Subcutaneous abdominal adipose tissue (tissue), 5 donors: ENCODE results near the gene SNAPC3.

Experiments
- H3K27ac ChIP-seq: one replicate; pipeline ENCODE4 v1.7.0; 2013; ENCODE audit warnings: low read depth, mild to moderate bottlenecking, inconsistent platforms, low read length, moderate library complexity
- H3K27me3 ChIP-seq, 5 donors: one replicate each; pipeline ENCODE4 v1.7.0; 2013; ENCODE audit warnings: low read length in 5 of 5, inconsistent platforms in 1 of 5; ENCODE audit not compliant: control insufficient read depth in 5 of 5, insufficient read depth in 4 of 5
- H3K36me3 ChIP-seq, 5 donors: one replicate each; pipeline ENCODE4 v1.7.0; 2013; ENCODE audit warnings: low read length in 5 of 5; ENCODE audit not compliant: control insufficient read depth in 5 of 5, insufficient read depth in 5 of 5
- H3K4me1 ChIP-seq, 5 donors: one replicate each; pipeline ENCODE4 v1.7.0; 2013; ENCODE audit warnings: low read length in 5 of 5, mild to moderate bottlenecking in 3 of 5, moderate library complexity in 1 of 5; ENCODE audit not compliant: control insufficient read depth in 5 of 5, insufficient read depth in 5 of 5
- H3K4me3 ChIP-seq, 5 donors: one replicate each; pipeline ENCODE4 v1.7.0; 2013; ENCODE audit warnings: low read length in 5 of 5, low read depth in 1 of 5
- H3K9ac ChIP-seq, 5 donors: one replicate each; pipeline ENCODE4 v1.7.0; 2013; ENCODE audit warnings: low read length in 5 of 5, mild to moderate bottlenecking in 4 of 5, moderate library complexity in 3 of 5
- H3K9me3 ChIP-seq, 5 donors: one replicate each; pipeline ENCODE4 v1.7.0; 2013; ENCODE audit warnings: low read length in 5 of 5; ENCODE audit not compliant: control insufficient read depth in 5 of 5
- donor health status: healthy.
- donor health status: healthy.
- donor health status: healthy.
- donor health status: healthy.
- donor health status: healthy.

The SNAPC3 gene

DNA sequence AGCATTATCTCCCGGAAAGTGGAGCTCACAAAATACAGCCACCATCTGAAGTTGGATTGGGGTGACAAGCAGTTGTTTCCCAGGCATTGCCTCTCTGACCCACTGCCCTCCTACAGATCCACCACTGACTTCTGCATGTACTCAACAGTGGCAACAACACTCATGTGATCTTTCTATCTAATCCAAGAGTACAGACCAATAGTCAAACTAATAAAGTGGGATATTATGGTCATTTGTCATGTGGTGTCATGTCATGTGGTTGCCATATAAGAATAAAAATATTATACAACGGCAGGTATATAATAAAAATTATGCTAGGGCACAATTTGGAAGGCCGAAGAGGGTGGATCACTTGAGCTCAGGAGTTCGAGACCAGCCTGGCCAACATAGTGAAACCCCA, 33.0 kb upstream of the SNAPC3 start:
- no peaks in the 10 kb centered on the region for H3K27me3 ChIP-seq
- no peaks in the 10 kb centered on the region for H3K4me1 ChIP-seq
- no peak overlapping the region for H3K27ac ChIP-seq
- H3K9ac ChIP-seq: no peak overlapping the region
- H3K36me3 ChIP-seq: no peaks in the 10 kb centered on the region
- H3K4me3 ChIP-seq: no peak overlapping the region
- no peaks in the 10 kb centered on the region for H3K9me3 ChIP-seq

DNA sequence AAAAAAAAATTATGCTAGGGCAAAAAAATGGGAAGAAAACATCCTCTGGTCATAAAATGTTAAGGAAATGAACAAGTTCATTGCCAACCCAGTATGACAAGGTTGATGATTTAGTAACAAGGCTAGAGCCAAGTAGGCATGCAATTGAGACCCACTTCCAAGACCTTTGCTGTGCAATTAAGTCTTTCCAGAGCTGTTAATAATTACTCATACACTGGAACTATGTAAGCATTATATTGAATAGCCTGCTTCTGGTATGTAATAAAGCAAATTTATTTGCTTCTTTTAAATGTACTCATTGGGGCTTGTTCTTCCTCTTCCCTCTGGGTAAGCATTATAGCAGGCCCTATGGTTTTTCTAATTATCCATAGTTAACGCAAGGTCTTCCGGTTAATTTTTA, 32.5 kb upstream of the SNAPC3 start:
- no peaks in the 10 kb centered on the region for H3K9me3 ChIP-seq
- no peak overlapping the region for H3K4me3 ChIP-seq
- H3K27ac ChIP-seq: no peak overlapping the region
- no peaks in the 10 kb centered on the region for H3K27me3 ChIP-seq
- H3K9ac ChIP-seq: no peak overlapping the region
- H3K4me1 ChIP-seq: no peaks in the 10 kb centered on the region
- H3K36me3 ChIP-seq: no peaks in the 10 kb centered on the region

DNA sequence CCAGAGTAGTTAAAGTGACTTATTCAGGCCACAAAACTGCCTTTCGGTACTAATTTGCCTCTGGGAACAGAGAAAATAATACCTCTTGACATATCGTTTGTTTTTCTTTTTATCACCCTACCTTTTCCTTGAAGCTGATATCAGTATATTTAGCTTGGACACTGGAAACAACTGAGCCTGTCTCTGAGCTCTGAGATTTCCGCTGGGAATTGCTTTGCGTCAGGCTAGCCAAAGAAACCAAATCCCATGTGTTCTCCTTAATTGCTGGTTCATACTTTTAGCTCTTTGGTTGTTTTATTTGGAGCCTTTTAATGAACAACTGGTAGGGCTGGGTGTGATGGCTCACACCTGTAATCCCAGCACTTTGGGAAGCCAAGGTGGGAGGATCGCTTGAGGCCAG, 30.3 kb upstream of the SNAPC3 start:
- Histone ChIP-seq H3K9me3 (no peaks in the 10 kb centered on the region), H3K4me3 (no peak overlapping the region), H3K9ac (no peak overlapping the region), H3K27ac (no peak overlapping the region), H3K36me3 (no peaks in the 10 kb centered on the region), H3K27me3 (no peaks in the 10 kb centered on the region), H3K4me1 (no peaks in the 10 kb centered on the region)

DNA sequence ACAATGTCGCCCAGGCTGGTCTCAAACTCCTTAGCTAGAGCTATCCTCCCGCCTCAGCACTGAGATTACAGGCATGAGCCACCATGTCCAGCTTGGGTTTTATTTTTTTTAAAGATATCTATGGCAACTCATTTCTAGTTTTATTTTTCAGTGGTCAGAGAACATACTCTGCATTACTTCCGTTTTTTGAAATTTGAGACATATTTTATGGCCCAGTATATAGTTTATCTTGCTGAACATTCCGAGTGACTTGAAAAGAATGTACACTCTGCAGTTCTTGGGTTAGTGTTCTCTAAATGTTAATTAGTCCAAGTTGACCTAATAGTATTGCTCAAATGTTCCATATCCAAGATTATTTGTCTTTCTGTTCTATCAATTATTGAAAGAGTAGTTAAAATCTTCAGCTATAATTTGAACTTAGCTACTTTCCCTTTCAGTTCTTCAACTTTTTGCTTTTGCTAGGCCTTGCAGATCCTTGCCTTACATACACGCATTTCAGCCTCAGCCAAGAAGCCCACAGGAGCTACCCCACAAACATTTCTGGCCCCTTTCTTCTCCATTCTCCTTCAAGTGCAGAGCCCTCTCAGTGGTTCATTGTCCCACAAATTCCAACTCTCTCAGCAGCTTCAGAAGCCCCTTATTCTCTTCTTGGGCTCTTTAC, 22.3 kb upstream of the SNAPC3 start:
- no peak overlapping the region for H3K9ac ChIP-seq
- H3K36me3 ChIP-seq: no peaks in the 10 kb centered on the region
- H3K27me3 ChIP-seq: no peaks in the 10 kb centered on the region
- H3K4me3 ChIP-seq: no peak overlapping the region
- no peak overlapping the region for H3K27ac ChIP-seq
- no peaks in the 10 kb centered on the region for H3K9me3 ChIP-seq
- no peaks in the 10 kb centered on the region for H3K4me1 ChIP-seq

DNA sequence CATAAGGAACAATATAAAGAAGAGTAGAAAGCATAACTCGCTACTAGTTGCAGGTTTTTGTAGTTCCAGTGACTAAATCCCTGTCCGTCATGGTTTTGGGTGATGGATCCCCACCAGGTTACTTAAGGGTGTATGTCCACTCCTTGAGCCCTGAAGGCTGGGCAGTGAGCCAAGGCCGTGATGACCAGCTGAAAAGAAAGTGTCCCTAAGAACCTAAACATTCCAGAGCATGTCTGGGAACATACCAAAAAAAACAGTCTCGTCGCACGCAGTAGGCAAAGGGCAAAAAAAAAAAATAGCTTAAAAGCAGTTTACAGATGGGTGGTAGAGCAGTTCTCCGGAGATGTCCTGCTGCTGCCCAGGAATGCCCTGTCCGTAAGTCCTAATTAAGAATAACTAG, 21.4 kb upstream of the SNAPC3 start:
- no peak overlapping the region for H3K9ac ChIP-seq
- no peaks in the 10 kb centered on the region for H3K27me3 ChIP-seq
- no peaks in the 10 kb centered on the region for H3K4me1 ChIP-seq
- H3K36me3 ChIP-seq: no peaks in the 10 kb centered on the region
- H3K9me3 ChIP-seq: no peaks in the 10 kb centered on the region
- H3K27ac ChIP-seq: no peak overlapping the region
- no peak overlapping the region for H3K4me3 ChIP-seq

DNA sequence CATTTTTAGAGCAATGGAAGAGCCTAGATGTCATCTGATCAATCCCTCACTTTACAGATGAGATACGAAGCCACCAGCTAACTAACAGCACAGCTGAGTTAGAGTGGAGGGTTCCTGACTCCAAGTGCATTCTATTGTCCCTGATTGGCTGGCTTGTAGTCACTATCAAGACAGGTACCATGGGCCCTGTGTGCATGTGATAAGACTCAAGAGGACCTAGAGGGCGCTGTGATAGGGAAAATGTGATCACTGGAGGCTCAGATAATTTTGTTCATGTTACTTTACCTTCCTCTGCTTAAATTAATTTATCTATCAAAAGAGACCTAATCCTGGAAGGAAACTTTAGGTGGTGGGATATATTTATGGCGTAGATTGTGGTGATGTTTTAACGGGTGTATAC, 19.5 kb upstream of the SNAPC3 start:
- Histone ChIP-seq H3K4me1 (no peaks in the 10 kb centered on the region), H3K9ac (no peak overlapping the region), H3K9me3 (no peaks in the 10 kb centered on the region), H3K27me3 (no peaks in the 10 kb centered on the region), H3K27ac (no peak overlapping the region), H3K36me3 (no peaks in the 10 kb centered on the region), H3K4me3 (no peak overlapping the region)

DNA sequence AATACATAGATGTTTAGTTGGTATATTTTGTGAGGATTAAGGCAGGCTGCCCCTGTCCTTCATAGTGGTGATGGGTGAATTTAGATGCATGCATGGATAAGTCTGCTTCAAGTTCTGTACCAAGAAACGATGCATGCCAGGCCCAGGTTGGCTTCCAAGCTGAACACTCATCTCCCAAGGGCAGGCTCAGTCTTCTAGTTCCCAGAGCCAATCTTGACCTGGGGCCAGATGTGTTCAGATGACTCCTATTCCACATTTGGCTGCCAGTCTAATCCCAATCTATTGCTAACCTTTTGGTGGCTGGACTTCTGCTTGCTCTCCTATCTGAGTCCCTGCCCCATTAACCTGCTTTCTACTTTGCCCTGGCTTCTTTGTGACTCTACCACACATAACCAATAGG, 18.5 kb upstream of the SNAPC3 start:
- Histone ChIP-seq H3K9ac (no peak overlapping the region), H3K4me3 (no peak overlapping the region), H3K4me1 (no peaks in the 10 kb centered on the region), H3K36me3 (no peaks in the 10 kb centered on the region), H3K27me3 (no peaks in the 10 kb centered on the region), H3K27ac (no peak overlapping the region), H3K9me3 (no peaks in the 10 kb centered on the region)

DNA sequence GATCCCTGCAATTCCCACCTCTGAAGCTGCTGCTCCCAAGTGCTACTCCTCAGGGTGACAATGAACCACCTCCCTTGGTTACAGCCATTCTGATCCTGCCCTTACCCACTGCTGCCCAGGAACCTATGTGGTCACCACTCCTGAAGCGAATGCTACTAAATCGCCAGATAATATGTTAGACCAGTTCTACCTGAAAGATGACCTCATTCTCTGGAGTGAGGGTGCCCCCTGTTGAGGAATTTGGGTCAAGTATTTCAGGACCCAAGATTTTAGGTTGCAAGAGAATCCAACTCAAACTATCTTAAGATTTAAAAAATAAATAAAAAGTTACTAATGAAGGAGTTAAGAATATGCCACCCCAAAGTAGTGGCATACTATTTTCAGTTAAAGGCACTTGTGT, 5.8 kb upstream of the SNAPC3 start:
- Histone ChIP-seq H3K4me3 (no peak overlapping the region), H3K9me3 (no peaks in the 10 kb centered on the region), H3K36me3 (no peaks in the 10 kb centered on the region), H3K9ac (no peak overlapping the region), H3K27me3 (no peaks in the 10 kb centered on the region), H3K27ac (no peak overlapping the region), H3K4me1 (peaks cover 0 to 2% (median 0%) of the 10 kb centered on the region in 5 donors)

DNA sequence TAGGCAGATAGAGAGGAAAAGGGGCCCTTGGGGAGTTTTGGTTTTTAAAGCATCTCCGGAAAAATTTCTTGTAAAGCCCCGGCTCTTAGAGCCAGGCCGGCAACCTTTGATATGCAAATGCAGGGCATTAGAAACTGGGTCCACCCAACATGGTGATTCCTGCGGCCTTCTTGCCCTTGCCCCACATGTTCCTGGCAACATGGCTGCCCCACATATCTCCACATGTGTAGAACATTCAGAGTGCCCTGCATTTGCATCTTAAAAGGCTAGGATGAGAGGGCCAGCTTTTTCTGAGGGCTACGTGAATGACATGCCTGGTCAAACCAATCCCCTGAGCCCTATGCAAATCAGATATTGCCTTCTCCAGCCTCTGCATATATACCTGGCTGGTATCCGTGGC, 5.0 kb upstream of the SNAPC3 start:
- Histone ChIP-seq H3K9ac (no peak overlapping the region), H3K4me3 (no peak overlapping the region), H3K9me3 (no peaks in the 10 kb centered on the region), H3K27me3 (no peaks in the 10 kb centered on the region), H3K4me1 (peaks cover 0 to 7% (median 5%) of the 10 kb centered on the region in 5 donors), H3K27ac (no peak overlapping the region), H3K36me3 (no peaks in the 10 kb centered on the region)

DNA sequence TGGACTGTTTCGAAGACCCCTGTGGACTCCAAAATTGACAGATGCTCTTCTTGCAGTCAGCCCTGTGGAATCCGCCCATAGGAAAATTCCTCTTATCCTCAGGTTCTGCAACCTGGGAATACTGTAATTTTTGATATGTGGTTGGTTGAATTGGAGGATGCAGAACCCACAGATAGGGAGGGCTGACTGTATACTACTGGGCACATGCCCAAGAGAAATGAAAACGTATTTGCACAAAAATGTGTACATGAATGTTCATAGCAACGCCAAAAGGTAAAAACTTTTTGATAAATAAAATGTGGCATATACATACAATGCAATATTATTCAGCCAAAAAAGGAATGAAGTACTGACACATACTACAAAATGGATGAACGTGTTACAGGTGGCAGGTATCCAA, 1.9 kb upstream of the SNAPC3 start:
- Histone ChIP-seq H3K9me3 (no peaks in the 10 kb centered on the region), H3K9ac (no peak overlapping the region), H3K4me3 (no peak overlapping the region), H3K4me1 (peaks cover 0 to 27% (median 22%) of the 10 kb centered on the region in 5 donors), H3K27ac (no peak overlapping the region), H3K27me3 (no peaks in the 10 kb centered on the region), H3K36me3 (peaks cover 4 to 11% (median 10%) of the 10 kb centered on the region in 5 donors)

DNA sequence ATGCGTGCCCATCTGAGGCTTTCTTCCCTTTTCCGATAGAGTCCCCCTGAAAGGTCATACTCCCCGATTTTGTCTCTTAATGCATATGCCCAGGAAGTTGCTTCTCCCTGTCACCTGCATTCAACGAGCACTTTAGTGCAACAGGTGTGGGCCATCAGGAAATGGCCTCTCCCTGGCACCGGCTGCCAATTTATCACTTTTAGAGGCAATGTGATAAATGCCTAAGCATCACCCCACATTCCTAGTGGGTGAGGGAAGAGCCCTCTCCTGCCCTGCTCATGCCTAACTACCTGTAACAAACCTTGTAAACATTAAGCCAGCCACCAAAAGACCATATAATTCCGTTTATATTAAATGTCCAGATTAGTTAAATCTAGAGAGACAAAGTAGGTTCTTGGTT, 1.1 kb upstream of the SNAPC3 start:
- H3K9ac ChIP-seq: peak overlapping the region; percentile 84 to 96 (median 89)
- H3K4me3 ChIP-seq: peak overlapping the region in 1 of 5 donors; percentile 96
- H3K9me3 ChIP-seq: no peaks in the 10 kb centered on the region
- no peak overlapping the region for H3K27ac ChIP-seq
- H3K27me3 ChIP-seq: no peaks in the 10 kb centered on the region
- H3K36me3 ChIP-seq: peaks cover 7 to 17% (median 15%) of the 10 kb centered on the region in 5 donors
- H3K4me1 ChIP-seq: peaks cover 0 to 27% (median 24%) of the 10 kb centered on the region in 5 donors
